ENCODE results near the gene ZSCAN9. TPM values are rescaled to one million over a fixed set of nuclear protein-coding genes. Genes with fewer than 3 reads are reported as not detected.

ZSCAN9 gene
- total RNA-seq, 1 donor from 2014 or later = 2.2 TPM

DNA sequence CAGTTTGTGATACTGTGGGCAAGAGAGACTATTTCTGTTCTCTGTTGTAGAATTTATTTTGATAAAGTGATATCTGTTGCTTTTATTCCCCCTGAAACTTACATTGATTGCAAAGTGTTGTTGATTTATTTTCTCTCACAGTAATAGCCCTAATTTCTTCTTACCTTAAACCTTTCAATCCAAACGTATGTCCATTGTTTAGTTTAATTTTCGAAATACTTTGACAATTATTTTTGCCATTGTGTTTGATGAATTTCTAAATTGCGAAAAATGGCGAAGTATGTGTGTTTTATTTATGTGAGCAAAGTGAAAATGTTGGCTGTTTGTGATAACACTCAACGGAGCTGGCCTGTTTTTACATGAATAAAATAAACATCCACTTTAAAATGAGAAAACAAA, 41.5 kb downstream of the ZSCAN9 start:
- no peak for DNase-seq (ENCODE audit: low spot score)
- ATAC-seq = no peak

DNA sequence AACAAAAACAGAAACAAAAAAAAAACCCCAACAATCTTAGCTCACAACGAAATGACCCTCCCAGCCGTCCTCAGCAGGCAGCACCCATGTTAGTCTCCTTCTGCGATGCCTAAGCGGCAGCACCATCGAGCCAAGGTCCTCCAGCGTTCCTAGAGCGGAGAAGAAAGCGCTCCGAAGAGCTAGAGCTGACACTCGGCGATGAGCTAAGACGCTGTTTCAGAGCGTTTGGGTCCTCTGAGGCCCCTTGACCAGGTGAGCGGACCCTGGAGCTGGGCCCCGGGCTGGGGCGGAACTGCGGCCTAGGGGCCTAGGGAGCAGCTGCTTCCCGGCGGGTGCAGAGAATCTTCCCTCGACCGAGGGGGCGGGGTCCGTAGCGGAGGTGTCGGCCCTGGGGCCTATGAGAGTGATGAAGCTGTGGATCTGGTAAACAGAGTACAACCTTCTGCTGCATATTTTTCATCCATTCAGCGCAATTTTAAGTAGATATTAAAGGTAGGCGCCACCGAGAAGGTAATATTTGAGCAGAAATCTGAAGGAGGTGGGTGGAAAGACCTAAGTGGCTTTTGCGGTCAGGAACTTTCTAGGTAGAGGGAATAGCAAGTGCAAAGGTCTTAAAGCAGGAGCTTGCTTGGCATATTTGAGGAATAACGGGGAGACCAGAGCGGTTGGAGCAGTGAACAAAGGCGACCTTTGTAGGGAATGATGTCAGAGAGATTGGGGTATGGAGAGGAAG, 42.1 kb downstream of the ZSCAN9 start, which contains the start of gene ZSCAN26:
TSS of gene ZSCAN26 (plus strand) at position 182 of the 733 bp plus-strand sequence. CDS start 4,777 bp downstream, outside the sequence.
- peak; percentile 82 for DNase-seq (ENCODE audit: low spot score)
- ATAC-seq = peak; percentile 99

DNA sequence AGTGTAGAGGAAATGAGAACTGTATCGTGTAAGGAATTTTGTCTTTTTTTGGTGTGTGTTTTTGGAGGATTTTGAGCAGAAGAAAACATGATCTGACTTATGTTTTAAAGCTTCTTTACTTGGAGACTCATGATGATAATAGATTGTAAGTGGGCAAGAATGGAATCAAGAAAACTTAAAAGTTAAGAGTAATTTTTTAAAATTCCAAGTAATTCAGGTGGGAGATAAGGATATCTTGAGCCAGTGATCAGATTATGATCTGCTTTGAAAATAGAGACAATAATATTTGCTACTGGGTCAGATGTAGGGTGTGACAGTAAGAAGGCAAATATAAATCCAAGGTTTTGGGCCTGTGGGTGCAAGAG, 42.6 kb downstream of the ZSCAN9 start:
- ATAC-seq (no peak), DNase-seq (ENCODE audit: low spot score) (no peak)

DNA sequence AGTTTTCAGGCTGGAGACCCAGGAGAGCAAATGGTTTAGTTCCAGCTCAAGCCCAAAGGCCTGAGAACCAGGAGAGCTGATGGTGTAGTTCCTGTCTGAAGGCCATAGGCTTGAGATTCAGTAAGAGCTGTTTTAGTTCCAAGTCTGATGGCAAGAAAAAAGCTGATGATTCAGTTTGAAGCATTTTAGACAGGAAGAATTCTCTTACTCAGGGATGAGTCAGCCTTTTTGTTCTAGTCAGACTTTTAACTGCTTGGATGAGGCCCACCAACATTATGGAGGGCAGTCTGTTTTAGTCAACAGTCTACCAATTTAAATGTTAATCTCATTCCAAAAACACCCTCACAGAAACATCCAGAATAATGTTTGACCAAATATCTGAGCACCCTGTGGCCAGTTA, 44.4 kb downstream of the ZSCAN9 start:
- ATAC-seq = no peak
- no peak for DNase-seq (ENCODE audit: low spot score)

DNA sequence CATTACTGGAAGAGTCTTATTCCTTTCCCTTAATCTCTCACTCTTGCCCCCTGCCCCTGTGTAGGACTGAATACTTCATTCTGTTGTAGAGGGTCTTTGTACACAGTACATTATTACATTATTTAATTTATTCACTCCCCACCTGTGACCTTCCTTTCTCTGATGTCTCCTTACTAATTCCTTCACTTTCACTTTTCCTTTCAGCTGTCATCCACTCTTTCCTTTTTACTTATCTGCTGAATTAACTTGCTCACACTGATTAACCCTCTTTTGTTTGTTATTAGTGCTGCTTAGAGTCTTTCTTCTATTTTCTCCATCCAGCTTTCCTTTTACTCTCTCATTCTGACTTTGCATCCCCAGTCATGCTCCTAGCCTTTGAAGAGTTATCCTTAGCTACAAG, 49.8 kb downstream of the ZSCAN9 start:
- ATAC-seq (no peak), DNase-seq (ENCODE audit: low spot score) (no peak)

DNA sequence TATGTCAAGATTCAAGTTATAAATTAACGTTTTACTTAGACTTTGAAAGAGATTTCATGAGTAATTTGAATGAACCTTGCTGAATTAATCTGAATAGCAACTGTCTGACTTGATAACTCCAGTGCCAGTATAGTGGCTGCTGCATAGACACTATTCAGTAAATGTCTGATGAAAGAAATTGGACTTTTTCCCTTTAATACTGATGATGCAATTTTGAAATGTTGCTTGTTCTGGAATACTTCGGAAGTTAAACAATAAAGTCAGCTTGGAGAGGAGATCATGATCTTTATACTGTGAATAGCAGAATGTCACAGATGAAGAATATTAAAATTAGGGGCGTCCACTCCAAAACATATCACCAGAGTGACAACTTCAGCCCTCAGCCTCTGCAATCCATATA, 52.7 kb downstream of the ZSCAN9 start:
- no peak for DNase-seq (ENCODE audit: low spot score)
- ATAC-seq = peak; percentile 79

DNA sequence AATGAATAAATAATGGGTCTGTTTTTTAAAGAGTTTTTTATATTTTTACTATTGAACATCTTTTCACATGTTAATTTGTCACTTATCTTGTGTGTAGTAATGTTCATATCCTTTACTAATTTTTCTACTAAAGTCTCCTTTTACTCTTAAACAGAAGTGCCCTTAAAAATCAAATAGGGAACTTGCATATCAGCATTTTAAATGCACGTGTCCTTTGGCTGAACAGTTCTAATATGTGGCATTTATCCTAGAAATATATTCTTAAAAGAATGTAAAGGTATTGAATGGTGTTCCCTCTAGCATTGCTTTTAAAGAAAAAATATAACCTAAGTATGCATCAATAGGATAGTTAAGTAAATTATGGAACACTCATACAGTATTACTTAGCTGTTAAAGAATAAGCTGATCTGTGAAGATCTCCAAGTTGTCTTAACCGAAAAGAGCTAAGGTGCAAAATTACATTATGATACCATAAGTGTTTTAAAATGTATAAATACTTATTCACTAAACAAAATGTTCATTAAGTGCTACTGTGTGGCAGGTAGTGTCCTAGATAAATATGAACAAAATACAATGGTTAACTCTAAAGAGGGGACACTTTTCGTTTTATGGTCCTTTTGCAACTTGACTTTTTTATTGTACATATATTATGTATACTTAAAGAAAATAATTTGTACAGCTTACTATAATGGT, 55.7 kb downstream of the ZSCAN9 start:
- DNase-seq (ENCODE audit: low spot score) (no peak), ATAC-seq (no peak)

DNA sequence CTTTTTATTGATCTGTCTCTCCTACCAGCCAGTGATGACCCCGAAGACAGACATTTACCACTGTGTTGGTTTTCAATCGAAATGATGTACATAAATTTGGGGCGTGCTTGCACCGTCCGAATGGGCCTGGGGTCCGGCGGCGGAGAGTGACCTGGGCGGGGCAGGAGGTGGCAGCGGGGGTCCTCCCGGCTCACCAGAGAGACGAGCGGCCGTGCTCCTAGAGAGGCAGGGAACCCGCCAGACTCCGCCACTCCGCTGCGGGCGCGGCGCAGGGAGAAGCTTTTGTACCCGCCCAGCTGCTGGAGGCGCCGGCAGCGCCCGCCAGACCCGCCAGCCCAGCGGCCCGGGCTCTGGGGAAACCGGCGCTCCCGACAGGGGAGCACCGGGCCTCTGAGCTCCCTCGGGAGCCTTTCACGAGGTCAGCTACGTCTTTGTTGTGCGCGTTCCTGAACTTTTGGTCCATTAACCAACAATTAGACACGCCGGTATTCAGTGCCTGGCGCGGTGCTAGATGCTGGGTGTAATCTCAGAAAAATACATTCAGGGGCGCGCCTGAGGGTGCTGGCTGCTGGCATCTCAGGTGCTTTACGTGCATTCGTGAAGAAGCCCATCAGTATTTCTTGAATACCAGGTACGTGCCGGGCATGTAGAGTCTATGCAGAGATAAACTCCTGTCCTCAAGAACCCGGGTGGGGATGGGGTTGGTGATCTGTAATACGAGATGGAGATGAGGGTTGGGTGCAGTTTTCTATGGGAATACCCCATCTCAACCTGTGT, 56.4 kb downstream of the ZSCAN9 start, which contains the start of gene PGBD1:
TSS of gene PGBD1 (plus strand) at position 285 of the 777 bp plus-strand sequence. CDS start 2,242 bp downstream, outside the sequence.
- DNase-seq (ENCODE audit: low spot score) (peak; percentile 53), ATAC-seq (peak; percentile 91)

DNA sequence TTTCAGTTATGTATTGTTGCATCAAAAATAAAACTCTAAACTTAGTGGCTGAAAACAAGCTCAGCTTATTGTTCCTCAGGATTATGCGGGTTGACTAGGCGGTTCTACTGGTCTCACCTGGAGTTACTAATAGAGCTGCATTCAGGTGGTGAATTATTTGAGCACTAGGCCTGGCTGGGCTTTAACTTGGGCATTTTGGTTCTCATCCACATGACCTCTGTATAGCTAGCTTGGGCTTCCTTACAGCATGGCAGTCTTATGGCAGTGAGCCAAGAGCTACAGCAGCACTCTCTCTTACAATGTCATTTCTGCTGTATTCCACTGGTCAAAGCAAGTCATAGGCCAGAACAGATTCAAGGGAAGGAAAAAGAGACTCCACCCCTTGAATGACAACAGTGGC, 57.9 kb downstream of the ZSCAN9 start:
- no peak for ATAC-seq
- DNase-seq (ENCODE audit: low spot score) = no peak

Other genes starting within 250 kb of the ZSCAN9 start
- gene ZNF165, start 144.7 kb upstream of the ZSCAN9 start, total RNA-seq = 0.53 TPM
- gene ZSCAN16, start 100.7 kb upstream of the ZSCAN9 start, total RNA-seq = 1.7 TPM
- gene ZKSCAN8, start 83.4 kb upstream of the ZSCAN9 start, total RNA-seq = 6.3 TPM
- 2.6 TPM for gene ZKSCAN4, start 27.0 kb downstream of the ZSCAN9 start, total RNA-seq
- 0.45 TPM for gene NKAPL, start 34.0 kb downstream of the ZSCAN9 start, total RNA-seq
- 5.5 TPM for gene ZSCAN26, start 41.9 kb downstream of the ZSCAN9 start, total RNA-seq
- gene PGBD1, start 56.3 kb downstream of the ZSCAN9 start, total RNA-seq = 1.0 TPM
- 2.4 TPM for gene ZSCAN31, start 110.9 kb downstream of the ZSCAN9 start, total RNA-seq
- gene ZKSCAN3, start 124.7 kb downstream of the ZSCAN9 start, total RNA-seq = 2.4 TPM
- gene ZSCAN12, start 174.5 kb downstream of the ZSCAN9 start, total RNA-seq = 1.2 TPM
- 0.40 TPM for gene ZSCAN23, start 218.2 kb downstream of the ZSCAN9 start, total RNA-seq

All from left lobe of liver (tissue), 2 donors.